Measurements from ENCODE around the gene ABCC5. TPM values are rescaled to one million over a fixed set of nuclear protein-coding genes. Genes with fewer than 3 reads are reported as not detected.

Gene ABCC5
- total and polyA plus RNA-seq, 12 donors = 12.1 to 89.6 (median 40.9) TPM

DNA sequence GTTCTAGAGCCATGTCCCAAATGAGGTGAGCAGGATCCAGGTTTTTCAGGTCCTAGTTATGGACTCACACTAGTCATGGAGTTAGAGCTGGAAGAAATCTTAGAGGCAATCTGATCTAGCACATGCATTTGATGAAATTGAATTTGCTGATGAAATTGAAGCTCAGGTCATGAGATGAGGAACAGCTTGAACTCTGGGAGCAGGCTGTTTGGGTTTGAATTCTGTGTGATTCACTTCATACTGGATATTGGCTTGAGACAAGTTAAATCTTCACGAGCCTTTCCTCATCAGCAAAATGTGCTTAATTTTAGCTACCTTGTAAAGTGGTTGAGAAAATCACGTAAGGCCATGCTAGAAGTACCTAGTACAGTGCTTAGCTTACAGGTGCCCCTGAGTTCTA lies 99.5 kb downstream of the ABCC5 start:
- no peak overlapping the region for H3K4me3 ChIP-seq
- intact Hi-C loops (cut with DNase I) = no loop called here
- ATAC-seq = no peak
- WGBS, 2 donors = 87 to 88% methylated on average over 2 of the region's 2 CpGs
- H3K4me1 ChIP-seq = no peaks in the 10 kb centered on the region
- TF ChIP-seq, protein P1, sequence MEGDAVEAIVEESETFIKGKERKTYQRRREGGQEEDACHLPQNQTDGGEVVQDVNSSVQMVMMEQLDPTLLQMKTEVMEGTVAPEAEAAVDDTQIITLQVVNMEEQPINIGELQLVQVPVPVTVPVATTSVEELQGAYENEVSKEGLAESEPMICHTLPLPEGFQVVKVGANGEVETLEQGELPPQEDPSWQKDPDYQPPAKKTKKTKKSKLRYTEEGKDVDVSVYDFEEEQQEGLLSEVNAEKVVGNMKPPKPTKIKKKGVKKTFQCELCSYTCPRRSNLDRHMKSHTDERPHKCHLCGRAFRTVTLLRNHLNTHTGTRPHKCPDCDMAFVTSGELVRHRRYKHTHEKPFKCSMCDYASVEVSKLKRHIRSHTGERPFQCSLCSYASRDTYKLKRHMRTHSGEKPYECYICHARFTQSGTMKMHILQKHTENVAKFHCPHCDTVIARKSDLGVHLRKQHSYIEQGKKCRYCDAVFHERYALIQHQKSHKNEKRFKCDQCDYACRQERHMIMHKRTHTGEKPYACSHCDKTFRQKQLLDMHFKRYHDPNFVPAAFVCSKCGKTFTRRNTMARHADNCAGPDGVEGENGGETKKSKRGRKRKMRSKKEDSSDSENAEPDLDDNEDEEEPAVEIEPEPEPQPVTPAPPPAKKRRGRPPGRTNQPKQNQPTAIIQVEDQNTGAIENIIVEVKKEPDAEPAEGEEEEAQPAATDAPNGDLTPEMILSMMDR (IDR thresholded peaks at IDR 0.05) = no peak
- H3K9me3 ChIP-seq = no peaks in the 10 kb centered on the region
- peaks cover 0 to 41% (median 28%) of the 10 kb centered on the region in 9 donors for H3K36me3 ChIP-seq
- no peak overlapping the region for H3K27ac ChIP-seq
- no peak for DNase-seq
- H3K27me3 ChIP-seq = no peaks in the 10 kb centered on the region

DNA sequence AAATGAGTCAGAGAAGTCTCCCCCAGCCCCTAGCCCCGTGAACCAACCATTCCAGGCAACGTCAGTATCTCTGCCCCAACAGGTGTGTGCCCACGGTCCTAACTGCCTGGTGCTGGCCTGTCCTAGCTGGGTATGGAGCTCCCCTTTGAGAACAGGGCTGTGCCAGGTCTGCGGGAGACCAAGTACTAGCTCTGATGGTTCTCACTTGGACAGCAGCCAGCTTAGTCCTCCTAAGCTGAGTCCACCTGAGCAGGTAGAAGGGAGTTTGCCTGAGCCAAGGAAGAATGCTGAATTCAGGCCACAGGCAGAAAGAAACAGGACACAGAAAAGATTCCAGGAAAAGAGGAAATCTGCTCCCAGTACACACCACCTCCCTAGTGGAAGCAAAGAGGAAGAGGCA lies 99.9 kb downstream of the ABCC5 start:
- ATAC-seq (peak in 1 of 8 donors; percentile 40), DNase-seq (no peak)
- H3K27me3 ChIP-seq = no peaks in the 10 kb centered on the region
- intact Hi-C loops (cut with DNase I) = no loop called here
- H3K9me3 ChIP-seq = no peaks in the 10 kb centered on the region
- no peak overlapping the region for H3K4me3 ChIP-seq
- WGBS, 2 donors = 88 to 91% methylated on average over 4 of the region's 4 CpGs
- no peaks in the 10 kb centered on the region for H3K4me1 ChIP-seq
- TF ChIP-seq, protein P1 (IDR thresholded peaks at IDR 0.05) = no peak
- H3K27ac ChIP-seq = no peak overlapping the region
- peaks cover 0 to 37% (median 26%) of the 10 kb centered on the region in 9 donors for H3K36me3 ChIP-seq

DNA sequence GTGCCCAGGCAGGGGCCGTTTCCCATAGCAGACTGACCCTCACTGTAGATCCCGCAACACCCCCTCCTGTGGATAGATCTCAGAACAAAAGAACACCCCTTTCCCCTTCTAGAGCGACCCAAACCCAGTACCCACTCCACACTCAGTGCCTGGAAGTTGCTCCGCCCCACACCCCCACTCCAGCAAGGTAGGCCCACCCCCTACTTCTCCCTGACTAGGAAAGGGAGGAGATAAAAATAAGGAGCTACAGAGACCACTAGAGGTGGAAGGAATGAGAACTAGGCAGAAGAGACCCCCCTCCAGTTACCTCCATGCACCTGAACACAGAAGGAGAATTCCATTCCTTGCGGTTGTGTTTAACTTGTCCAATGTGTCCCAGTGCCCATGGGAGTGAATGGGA lies 102.8 kb downstream of the ABCC5 start:
- TF ChIP-seq, protein P1 (IDR thresholded peaks at IDR 0.05) = no peak
- no peaks in the 10 kb centered on the region for H3K9me3 ChIP-seq
- H3K36me3 ChIP-seq = peaks cover 0 to 8% (median 5%) of the 10 kb centered on the region in 9 donors
- no peaks in the 10 kb centered on the region for H3K27me3 ChIP-seq
- no peak overlapping the region for H3K4me3 ChIP-seq
- intact Hi-C loops (cut with DNase I) = no loop called here
- H3K27ac ChIP-seq = no peak overlapping the region
- WGBS, 2 donors = 91 to 92% methylated on average over 5 of the region's 5 CpGs
- ATAC-seq (no peak), DNase-seq (no peak)
- H3K4me1 ChIP-seq = no peaks in the 10 kb centered on the region

DNA sequence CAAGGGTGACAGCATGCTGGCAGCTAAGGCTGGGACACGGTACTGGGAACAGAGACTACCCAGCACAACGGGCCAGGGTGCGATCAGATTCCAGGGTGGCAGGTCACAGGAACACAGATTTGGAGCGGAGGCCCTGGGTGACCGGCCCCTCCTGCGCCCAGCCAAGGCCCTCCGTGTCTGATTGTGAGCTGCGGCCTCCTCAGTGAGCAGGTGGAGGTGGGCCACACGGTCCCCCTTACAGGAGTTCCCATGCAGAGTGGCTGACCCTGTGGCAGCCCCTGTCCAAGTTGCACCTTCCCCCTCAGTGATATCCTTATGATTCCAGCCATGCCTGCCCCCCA lies 104.1 kb downstream of the ABCC5 start:
- intact Hi-C loops (cut with DNase I) = no loop called here
- Histone ChIP-seq H3K36me3 (no peaks in the 10 kb centered on the region), H3K27me3 (no peaks in the 10 kb centered on the region), H3K4me1 (no peaks in the 10 kb centered on the region), H3K9me3 (no peaks in the 10 kb centered on the region), H3K4me3 (no peak overlapping the region), H3K27ac (no peak overlapping the region)
- DNase-seq = no peak
- TF ChIP-seq, protein P1 (IDR thresholded peaks at IDR 0.05) = no peak
- 84 to 94% methylated on average over 9 of the region's 9 CpGs for WGBS, 2 donors
- ATAC-seq = peak in 1 of 8 donors; percentile 23
